BJ (cell line): ENCODE results near the gene LDLRAD3. TPM values are rescaled to one million over a fixed set of nuclear protein-coding genes. Genes with fewer than 3 reads are reported as not detected.
"Not testable (repeated sequence)": the region's sequence is repeated elsewhere in the genome, so short reads cannot be mapped to it uniquely, and the experiment has no call there.

ENCODE experiments used
- CTCF ChIA-PET: fragments of 350-600 bp; formaldehyde crosslinking; extraction: SDS; loops from one replicate; lab custom pipeline; 2021; ENCODE audit warnings: antibody characterized with exemption, inconsistent platforms; lab: Yijun Ruan, JAX
- POLR2A ChIA-PET: fragments of 300-600 bp; sonication (Branson Sonifier 250); formaldehyde crosslinking; extraction: SDS; loops from one replicate; lab custom pipeline; 2021; ENCODE audit warnings: antibody characterized with exemption; lab: Charles Lee
- DNase-seq: peaks from one replicate; pipeline ENCODE4 v3.0.0-alpha.2; 2011; ENCODE audit warnings: low read depth
- H3K27me3 ChIP-seq: 2 replicates; pipeline ENCODE4 v1.6.0; 2011; ENCODE audit warnings: low read length; ENCODE audit not compliant: control insufficient read depth, insufficient read depth
- H3K36me3 ChIP-seq: 2 replicates; pipeline ENCODE4 v1.5.1; 2011; ENCODE audit warnings: low read length; ENCODE audit not compliant: control insufficient read depth, insufficient read depth
- H3K4me3 ChIP-seq: 2 replicates; pipeline ENCODE4 v1.5.1; 2011; ENCODE audit warnings: low read depth, mild to moderate bottlenecking, control low read depth, low read length
- CTCF ChIP-seq: IDR thresholded peaks from 2 replicates; pipeline ENCODE4 v1.5.1; 2011; ENCODE audit warnings: low read depth, mild to moderate bottlenecking, control low read depth, inconsistent platforms, low read length, moderate library complexity; ENCODE audit not compliant: insufficient read depth
- polyA plus RNA-seq: library from polyadenylated mRNA; depleted of rRNA; stranded (reverse); fragments of >200 nt; gene quantifications from 2 replicates; pipeline ENCODE4 v1.2.3, GENCODE V29; 2011

LDLRAD3 gene
- polyA plus RNA-seq, 1 experiment = 3.5 TPM

GRCh38 chr11:35906681-35907080 is 37.2 kb upstream of the LDLRAD3 start:
- ChIA-PET POLR2A (no interaction called here), CTCF (no interaction called here)
- Histone ChIP-seq H3K4me3 (no peak overlapping the region), H3K36me3 (no peaks in the 10 kb centered on the region), H3K27me3 (peaks cover 3% of the 10 kb centered on the region)
- TF ChIP-seq CTCF = no peak
- DNase-seq = no peak

GRCh38 chr11:35907648-35908431 is 36.0 kb upstream of the LDLRAD3 start:
- ChIA-PET POLR2A (no interaction called here), CTCF (no interaction called here)
- no peak for DNase-seq

GRCh38 chr11:35908432-35908771 is 35.5 kb upstream of the LDLRAD3 start:
- CTCF ChIA-PET, H3K36me3 ChIP-seq, H3K27me3 ChIP-seq, POLR2A ChIA-PET, H3K4me3 ChIP-seq, DNase-seq: not testable (repeated sequence)

More at GRCh38 chr11:35907648-35908431, 36.0 kb upstream of the LDLRAD3 start:
- Histone ChIP-seq H3K36me3 (no peaks in the 10 kb centered on the region), H3K27me3 (peaks cover 3% of the 10 kb centered on the region), H3K4me3 (no peak overlapping the region)
- no peak for TF ChIP-seq CTCF

GRCh38 chr11:35909511-35910265 is 34.2 kb upstream of the LDLRAD3 start:
- no peaks in the 10 kb centered on the region for H3K36me3 ChIP-seq
- no peak for DNase-seq
- CTCF ChIA-PET = no interaction called here
- peaks cover 3% of the 10 kb centered on the region for H3K27me3 ChIP-seq
- POLR2A ChIA-PET = no interaction called here
- no peak overlapping the region for H3K4me3 ChIP-seq
- no peak for TF ChIP-seq CTCF

GRCh38 chr11:35911013-35911412 is 32.8 kb upstream of the LDLRAD3 start:
- TF ChIP-seq CTCF = no peak
- POLR2A ChIA-PET = no interaction called here
- CTCF ChIA-PET = no interaction called here
- H3K36me3 ChIP-seq = no peaks in the 10 kb centered on the region
- H3K4me3 ChIP-seq = no peak overlapping the region
- peaks cover 3% of the 10 kb centered on the region for H3K27me3 ChIP-seq
- DNase-seq = no peak
